Activated T-helper 2 cell treated with anti-CD3 and anti-CD28 coated beads, Interferon-gamma antibody, Interleukin-2, Interleukin-4, amounts not matched to agents 10 μg/mL and 5 μg/mL and 100 μg/mL, durations not matched to agents 14 hours and 24 hours and 36 hours (primary cell): ENCODE data around the gene NR1I3. TPM values are rescaled to one million over a fixed set of nuclear protein-coding genes. Genes with fewer than 3 reads are reported as not detected.
"Not testable (repeated sequence)": the region's sequence is repeated elsewhere in the genome, so short reads cannot be mapped to it uniquely, and the experiment has no call there.

Experiments
- DNase-seq: peaks from one replicate; pipeline ENCODE4 v3.0.0; 2021; ENCODE audit warnings: low spot score
- H3K27ac Mint-ChIP-seq: one replicate; pipeline ENCODE4 v1.8.0; 2021; ENCODE audit warnings: mixed read lengths
- H3K27me3 Mint-ChIP-seq: one replicate; pipeline ENCODE4 v1.8.0; 2021; ENCODE audit warnings: low read depth, mixed read lengths
- H3K36me3 Mint-ChIP-seq: one replicate; pipeline ENCODE4 v1.8.0; 2021; ENCODE audit warnings: low read depth, mixed read lengths
- H3K4me1 Mint-ChIP-seq: one replicate; pipeline ENCODE4 v1.8.0; 2021; ENCODE audit warnings: low read depth, mixed read lengths
- H3K4me3 Mint-ChIP-seq: one replicate; pipeline ENCODE4 v1.8.0; 2021; ENCODE audit warnings: low read depth, mild to moderate bottlenecking, moderate library complexity, mixed read lengths
- H3K9me3 Mint-ChIP-seq: one replicate; pipeline ENCODE4 v1.8.0; 2021; ENCODE audit warnings: mixed read lengths
- intact Hi-C: fragments of 100-400 bp; cut with micrococcal nuclease; formaldehyde crosslinking; loops from one replicate; pipeline ENCODE4 v1.15.1; 2023
- total RNA-seq: library from RNA; stranded (reverse); gene quantifications from 2 replicates; pipeline ENCODE4 v1.2.3, GENCODE V29; 2022

Gene NR1I3
- total RNA-seq, 1 donor from 2014 or later = not detected

- H3K27me3 Mint-ChIP-seq = peaks cover 44% of the 10 kb centered on the region
- no peak overlapping the region for H3K4me3 Mint-ChIP-seq
- DNase-seq = no peak
- H3K36me3 Mint-ChIP-seq = peaks cover 11% of the 10 kb centered on the region
- peaks cover 28% of the 10 kb centered on the region for H3K9me3 Mint-ChIP-seq
- H3K4me1 Mint-ChIP-seq = peaks cover 4% of the 10 kb centered on the region
- no peak overlapping the region for H3K27ac Mint-ChIP-seq
- intact Hi-C loops = no loop called here
These were observed 22.6 kb upstream of the NR1I3 start for GRCh38 chr1:161260376-161261260.

DNA sequence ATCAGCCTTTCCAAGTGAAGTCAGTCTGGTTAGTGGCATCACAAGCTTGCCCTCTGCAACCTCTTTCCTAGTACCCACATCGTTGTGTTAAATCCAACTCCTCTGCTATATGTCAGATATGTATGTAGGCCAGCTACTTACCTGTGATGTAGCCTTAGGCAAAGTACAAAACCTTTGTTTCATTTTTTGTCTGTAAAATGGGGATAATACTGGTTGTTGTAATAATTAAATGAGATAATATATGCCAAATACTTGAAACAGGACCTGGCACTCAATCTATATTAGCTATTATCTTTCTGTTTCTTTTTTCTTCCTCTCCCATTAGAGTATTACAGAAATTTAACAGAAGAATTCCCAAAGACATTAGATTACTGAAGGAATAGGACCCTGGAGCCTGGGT is 21.8 kb upstream of the NR1I3 start:
- Mint-ChIP-seq H3K4me1 (peaks cover 4% of the 10 kb centered on the region), H3K9me3 (peaks cover 31% of the 10 kb centered on the region), H3K27me3 (peaks cover 46% of the 10 kb centered on the region), H3K27ac (no peak overlapping the region), H3K4me3 (peak overlapping the region; percentile 43), H3K36me3 (peaks cover 11% of the 10 kb centered on the region)
- intact Hi-C loops = no loop called here
- no peak for DNase-seq

DNA sequence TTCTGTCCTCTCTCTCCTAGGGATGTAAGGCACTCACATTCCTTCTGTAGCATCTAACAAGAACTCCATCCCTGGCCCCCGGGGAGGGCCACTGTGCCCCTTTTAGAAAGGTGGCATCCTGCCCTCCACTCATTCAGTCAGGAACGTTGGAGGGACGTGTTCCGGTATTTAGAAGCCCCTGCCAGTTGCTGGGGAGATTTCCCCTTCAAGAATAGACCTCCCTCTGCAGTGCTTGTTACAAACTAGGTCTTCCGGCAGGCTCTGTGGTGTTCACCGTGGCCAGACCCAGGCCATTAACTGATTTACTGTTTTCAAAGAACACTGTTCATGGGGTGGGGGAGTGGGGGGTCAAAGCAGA is 21.3 kb upstream of the NR1I3 start:
- Mint-ChIP-seq H3K9me3 (peaks cover 31% of the 10 kb centered on the region), H3K36me3 (peaks cover 11% of the 10 kb centered on the region), H3K4me3 (peak overlapping the region; percentile 43), H3K4me1 (peaks cover 4% of the 10 kb centered on the region), H3K27ac (no peak overlapping the region), H3K27me3 (peaks cover 46% of the 10 kb centered on the region)
- intact Hi-C loops = no loop called here
- DNase-seq = no peak

DNA sequence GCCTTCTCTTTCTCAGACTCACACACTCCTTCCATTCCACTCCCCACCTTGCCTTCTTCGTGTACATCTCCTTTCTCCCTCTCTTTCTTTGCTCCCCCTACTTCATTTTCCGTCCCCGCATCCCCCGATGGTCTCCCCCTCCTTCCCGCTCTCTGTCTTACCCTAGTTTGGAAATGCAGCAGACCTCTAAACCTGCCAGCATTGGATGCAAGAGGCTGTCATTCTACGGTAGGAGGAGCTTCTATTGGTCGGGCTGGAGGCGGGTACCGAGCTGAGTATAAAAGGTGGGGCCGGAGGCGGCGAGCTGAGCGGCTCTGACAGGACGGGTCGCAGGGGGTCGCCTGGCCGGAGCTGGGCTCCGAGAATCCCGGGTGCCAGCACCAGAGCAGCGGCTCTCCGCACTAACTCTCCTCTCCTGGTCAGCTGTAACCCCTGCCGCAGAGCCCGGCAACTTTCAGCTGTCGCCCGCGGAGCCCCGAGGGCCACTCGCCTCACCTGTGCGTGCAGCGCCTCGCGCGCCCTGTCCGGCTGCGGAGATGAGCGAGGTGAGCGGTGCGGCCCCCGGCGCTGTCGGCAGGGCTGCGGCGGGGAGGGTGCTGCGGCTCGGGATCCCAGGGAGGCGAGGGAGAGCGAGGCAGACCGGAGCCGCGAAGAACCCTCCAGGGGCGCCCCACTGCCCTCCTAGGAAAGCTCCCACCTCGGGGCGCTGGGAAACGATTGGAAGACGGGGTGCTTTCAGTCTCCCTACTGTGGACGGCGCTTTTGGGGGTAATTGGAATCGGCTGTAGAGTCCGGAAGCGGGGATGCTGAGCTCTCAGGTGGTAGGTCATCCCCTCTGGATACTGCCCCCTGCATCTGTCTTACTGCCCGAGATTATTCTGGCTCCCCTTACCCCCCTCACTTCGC is 20.7 kb upstream of the NR1I3 start, which contains the start of gene PCP4L1:
Gene PCP4L1 (plus strand): TSS at position 307 of the 906 bp plus-strand sequence. CDS start 230 bp downstream, at position 537.
- Mint-ChIP-seq H3K36me3 (peaks cover 11% of the 10 kb centered on the region), H3K27me3 (peaks cover 46% of the 10 kb centered on the region), H3K4me3 (peak within 1 kb of the TSS; percentile 62), H3K4me1 (peaks cover 4% of the 10 kb centered on the region), H3K9me3 (peaks cover 31% of the 10 kb centered on the region), H3K27ac (no peak within 1 kb of the TSS)
- peak; percentile 10 for DNase-seq
- intact Hi-C loops = no loop called here

- H3K36me3 Mint-ChIP-seq = peaks cover 11% of the 10 kb centered on the region
- H3K27me3 Mint-ChIP-seq = peaks cover 43% of the 10 kb centered on the region
- H3K27ac Mint-ChIP-seq, H3K4me1 Mint-ChIP-seq, H3K4me3 Mint-ChIP-seq, DNase-seq, intact Hi-C loops: not testable (repeated sequence)
- peaks cover 31% of the 10 kb centered on the region for H3K9me3 Mint-ChIP-seq
These were observed 19.1 kb upstream of the NR1I3 start for GRCh38 chr1:161257109-161257508.

- peaks cover 31% of the 10 kb centered on the region for H3K9me3 Mint-ChIP-seq
- peaks cover 11% of the 10 kb centered on the region for H3K36me3 Mint-ChIP-seq
- intact Hi-C loops, H3K4me3 Mint-ChIP-seq, DNase-seq, H3K27ac Mint-ChIP-seq, H3K4me1 Mint-ChIP-seq: not testable (repeated sequence)
- H3K27me3 Mint-ChIP-seq = peaks cover 33% of the 10 kb centered on the region
These were observed 18.0 kb upstream of the NR1I3 start for GRCh38 chr1:161255955-161256520.

DNA sequence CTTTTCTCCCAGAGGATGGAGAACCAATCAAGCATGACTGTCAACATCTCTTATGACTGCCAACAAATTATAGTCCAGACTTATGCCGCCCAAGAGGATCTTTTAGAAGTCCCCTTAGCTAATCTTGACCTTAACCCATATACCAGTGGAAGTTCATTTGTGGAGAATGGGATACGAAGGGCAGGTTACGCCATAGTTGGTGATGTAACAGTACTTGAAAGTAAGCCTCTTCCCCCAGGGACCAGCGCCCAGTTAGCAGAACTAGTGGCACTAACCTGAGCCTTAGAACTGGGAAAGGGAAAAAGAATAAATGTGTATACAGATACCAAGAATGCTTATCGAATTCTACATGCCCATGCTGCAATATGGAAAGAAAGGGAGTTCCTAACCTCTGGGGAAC is 17.3 kb upstream of the NR1I3 start:
- intact Hi-C loops, DNase-seq, H3K4me3 Mint-ChIP-seq, H3K27ac Mint-ChIP-seq, H3K4me1 Mint-ChIP-seq: not testable (repeated sequence)
- Mint-ChIP-seq H3K27me3 (peaks cover 27% of the 10 kb centered on the region), H3K9me3 (peaks cover 31% of the 10 kb centered on the region), H3K36me3 (peaks cover 11% of the 10 kb centered on the region)

GRCh38 chr1:161251579-161251978 is 13.6 kb upstream of the NR1I3 start:
- no peak for DNase-seq
- no peak overlapping the region for H3K4me3 Mint-ChIP-seq
- H3K27ac Mint-ChIP-seq = no peak overlapping the region
- intact Hi-C loops = no loop called here
- H3K9me3 Mint-ChIP-seq = peaks cover 15% of the 10 kb centered on the region
- H3K27me3 Mint-ChIP-seq = peaks cover 7% of the 10 kb centered on the region
- no peaks in the 10 kb centered on the region for H3K36me3 Mint-ChIP-seq
- no peaks in the 10 kb centered on the region for H3K4me1 Mint-ChIP-seq

GRCh38 chr1:161250829-161251228 is 12.8 kb upstream of the NR1I3 start:
- no peak for DNase-seq

DNA sequence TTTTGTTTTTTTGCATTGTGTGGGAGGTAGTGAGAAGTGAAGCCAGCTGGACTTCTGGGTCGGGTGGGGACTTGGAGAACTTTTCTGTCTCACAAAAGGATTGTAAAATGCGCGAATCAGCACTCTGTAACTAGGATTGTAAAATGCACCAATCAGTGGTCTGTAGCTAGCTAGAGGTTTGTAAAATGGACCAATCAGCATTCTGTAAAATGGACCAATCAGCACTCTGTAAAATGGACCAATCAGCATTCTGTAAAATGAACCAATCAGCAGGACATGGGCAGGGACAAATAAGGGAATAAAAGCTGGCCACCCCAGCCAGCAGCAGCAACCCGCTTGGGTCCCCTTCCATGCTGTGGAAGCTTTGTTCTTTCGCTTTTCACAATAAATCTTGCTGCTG is 12.1 kb upstream of the NR1I3 start:
- not testable (repeated sequence) for H3K4me1 Mint-ChIP-seq, H3K36me3 Mint-ChIP-seq, H3K27ac Mint-ChIP-seq

More at GRCh38 chr1:161250829-161251228, 12.8 kb upstream of the NR1I3 start:
- H3K4me1 Mint-ChIP-seq = no peaks in the 10 kb centered on the region
- H3K36me3 Mint-ChIP-seq = no peaks in the 10 kb centered on the region
- peaks cover 9% of the 10 kb centered on the region for H3K9me3 Mint-ChIP-seq
- intact Hi-C loops = no loop called here
- H3K4me3 Mint-ChIP-seq = no peak overlapping the region
- peaks cover 9% of the 10 kb centered on the region for H3K27me3 Mint-ChIP-seq
- no peak overlapping the region for H3K27ac Mint-ChIP-seq

GRCh38 chr1:161244888-161245287 is 6.9 kb upstream of the NR1I3 start:
- Mint-ChIP-seq H3K27ac (no peak overlapping the region), H3K4me1 (no peaks in the 10 kb centered on the region), H3K4me3 (no peak overlapping the region), H3K9me3 (peaks cover 2% of the 10 kb centered on the region), H3K27me3 (peaks cover 15% of the 10 kb centered on the region), H3K36me3 (no peaks in the 10 kb centered on the region)
- intact Hi-C loops = no loop called here
- no peak for DNase-seq

More for the DNA sequence above, 12.1 kb upstream of the NR1I3 start:
- intact Hi-C loops, H3K9me3 Mint-ChIP-seq, H3K27me3 Mint-ChIP-seq, H3K4me3 Mint-ChIP-seq, DNase-seq: not testable (repeated sequence)

GRCh38 chr1:161242313-161242712 is 4.3 kb upstream of the NR1I3 start:
- H3K9me3 Mint-ChIP-seq = no peaks in the 10 kb centered on the region
- no peak for DNase-seq
- no peaks in the 10 kb centered on the region for H3K4me1 Mint-ChIP-seq
- H3K4me3 Mint-ChIP-seq = no peak overlapping the region
- intact Hi-C loops = no loop called here
- H3K27me3 Mint-ChIP-seq = peaks cover 17% of the 10 kb centered on the region
- no peak overlapping the region for H3K27ac Mint-ChIP-seq
- no peaks in the 10 kb centered on the region for H3K36me3 Mint-ChIP-seq
